Mesendoderm (in vitro differentiated cells): ENCODE measurements around the gene AHRR.
"Not testable (repeated sequence)": the region's sequence is repeated elsewhere in the genome, so short reads cannot be mapped to it uniquely, and the experiment has no call there.

Source experiments
- DNase-seq: peaks from one replicate; pipeline ENCODE4 v3.0.0; 2013
- H2AK5ac ChIP-seq: 2 replicates; pipeline ENCODE4 v1.6.1; 2013; ENCODE audit warnings: low read length, inconsistent platforms
- H2BK120ac ChIP-seq: 2 replicates; pipeline ENCODE4 v1.6.1; 2013; ENCODE audit warnings: low read depth, mild to moderate bottlenecking, low read length, moderate library complexity, mixed read lengths
- H2BK15ac ChIP-seq: replicated peaks from 2 replicates; pipeline ENCODE4 v1.6.1; 2013; ENCODE audit warnings: low read depth, mild to moderate bottlenecking, moderate library complexity
- H2BK5ac ChIP-seq: 2 replicates; pipeline ENCODE4 v1.6.1; 2013; ENCODE audit warnings: low read length, inconsistent platforms
- H3K18ac ChIP-seq: 2 replicates; pipeline ENCODE4 v1.6.1; 2013; ENCODE audit warnings: mild to moderate bottlenecking, low read length, mixed read lengths
- H3K23ac ChIP-seq: one replicate; pipeline ENCODE4 v1.6.1; 2013; ENCODE audit warnings: low read length
- H3K27ac ChIP-seq: 2 replicates; pipeline ENCODE4 v1.5.1; 2013; ENCODE audit warnings: low read depth, mild to moderate bottlenecking, inconsistent platforms, low read length, moderate library complexity
- H3K27me3 ChIP-seq: 2 replicates; pipeline ENCODE4 v1.6.1; 2013; ENCODE audit warnings: low read length, control low read depth, mild to moderate bottlenecking, inconsistent platforms; ENCODE audit not compliant: insufficient read depth, poor library complexity
- H3K36me3 ChIP-seq: 2 replicates; pipeline ENCODE4 v1.6.1; 2013; ENCODE audit warnings: low read length, inconsistent platforms; ENCODE audit not compliant: control insufficient read depth, insufficient read depth
- H3K4ac ChIP-seq: one replicate; pipeline ENCODE4 v1.6.1; 2013; ENCODE audit warnings: low read depth, mild to moderate bottlenecking, low read length, moderate library complexity
- H3K4me1 ChIP-seq: 2 replicates; pipeline ENCODE4 v1.6.1; 2013; ENCODE audit warnings: low read depth, low read length, inconsistent platforms; ENCODE audit not compliant: control insufficient read depth
- H3K4me2 ChIP-seq: 2 replicates; pipeline ENCODE4 v1.6.1; 2013; ENCODE audit warnings: low read length
- H3K4me3 ChIP-seq: 2 replicates; pipeline ENCODE4 v1.5.1; 2013; ENCODE audit warnings: mild to moderate bottlenecking, low read length
- H3K56ac ChIP-seq: one replicate; pipeline ENCODE4 v1.6.1; 2013; ENCODE audit warnings: low read length
- H3K79me1 ChIP-seq: 2 replicates; pipeline ENCODE4 v1.6.1; 2013; ENCODE audit warnings: low read length, inconsistent platforms
- H3K79me2 ChIP-seq: 2 replicates; pipeline ENCODE4 v1.6.1; 2013; ENCODE audit warnings: mild to moderate bottlenecking, low read length; ENCODE audit not compliant: control insufficient read depth, insufficient read depth
- H3K9ac ChIP-seq: 2 replicates; pipeline ENCODE4 v1.6.1; 2013; ENCODE audit warnings: low read length, inconsistent platforms
- H4K5ac ChIP-seq: one replicate; pipeline ENCODE4 v1.6.1; 2013; ENCODE audit warnings: low read length
- H4K8ac ChIP-seq: one replicate; pipeline ENCODE4 v1.6.1; 2013; ENCODE audit warnings: low read depth, mild to moderate bottlenecking, control low read depth, low read length, moderate library complexity
- WGBS: extraction: QIAGEN DNeasy Blood & Tissue Kit; methylation state at CpG from one replicate; pipeline ENCODE4 v1.1.7; 2013; ENCODE audit warnings: low lambda C conversion rate, missing lambda C conversion rate; ENCODE audit not compliant: insufficient coverage; ENCODE audit errors: extremely low coverage; 5-methylcytosine and 5-hydroxymethylcytosine counted together

AHRR gene

DNA sequence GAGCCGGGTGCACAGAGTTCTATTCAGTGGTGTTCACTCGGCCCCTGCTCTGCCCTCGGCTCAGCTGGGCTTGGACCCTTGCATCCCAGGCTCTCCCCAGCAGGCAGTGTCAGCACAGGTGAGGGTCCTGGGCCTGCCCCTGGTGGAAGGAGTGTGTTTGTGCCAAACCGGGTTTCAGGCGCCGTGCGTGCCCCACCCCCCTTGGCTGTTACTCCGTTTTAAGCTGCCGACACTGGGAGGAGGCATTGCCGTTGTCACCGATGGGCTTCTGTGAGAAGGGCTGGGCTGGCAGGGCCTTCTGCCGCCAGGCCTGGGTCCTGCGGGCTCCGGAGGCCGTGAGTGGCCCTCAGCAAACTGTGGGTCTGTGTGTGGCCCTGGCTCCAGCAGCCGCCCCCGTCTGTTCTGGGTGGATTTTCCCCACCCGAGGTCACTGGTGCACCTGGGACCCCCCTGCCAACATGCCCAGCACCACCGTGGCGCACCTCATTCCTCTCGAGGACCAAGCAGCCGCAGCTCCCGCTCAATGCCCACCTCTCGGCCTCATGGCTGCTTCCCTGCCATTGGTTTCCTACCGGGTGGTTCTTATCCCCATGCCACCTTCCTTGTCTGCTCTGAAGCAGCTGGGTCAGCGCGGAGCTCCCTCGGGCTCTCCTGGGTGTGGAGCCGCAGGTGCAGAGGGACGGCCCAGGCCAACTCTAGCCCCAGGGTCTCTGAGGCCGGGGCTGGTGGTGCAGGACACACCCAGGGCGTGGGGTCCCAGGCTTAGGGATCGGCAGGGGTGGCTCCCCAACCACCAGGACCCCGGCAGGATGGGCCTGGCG lies 77.2 kb downstream of the AHRR start:
- H3K9ac ChIP-seq = no peak overlapping the region
- H3K23ac ChIP-seq = no peak overlapping the region
- DNase-seq = peak; percentile 23
- H3K27ac ChIP-seq = no peak overlapping the region
- H3K36me3 ChIP-seq = no peaks in the 10 kb centered on the region
- H3K18ac ChIP-seq = no peak overlapping the region
- H2BK15ac ChIP-seq = no peak overlapping the region
- H3K4me2 ChIP-seq = no peak overlapping the region
- no peaks in the 10 kb centered on the region for H3K79me2 ChIP-seq
- H4K5ac ChIP-seq = no peak overlapping the region
- no peak overlapping the region for H2BK120ac ChIP-seq
- no peak overlapping the region for H3K4ac ChIP-seq
- H2BK5ac ChIP-seq = no peak overlapping the region
- WGBS = no CpG with 5 or more reads among the region's 35 CpGs
- H2AK5ac ChIP-seq = no peak overlapping the region
- no peaks in the 10 kb centered on the region for H3K4me1 ChIP-seq
- H3K56ac ChIP-seq = no peak overlapping the region
- no peak overlapping the region for H3K4me3 ChIP-seq
- H3K27me3 ChIP-seq = no peaks in the 10 kb centered on the region
- no peak overlapping the region for H4K8ac ChIP-seq
- H3K79me1 ChIP-seq = no peaks in the 10 kb centered on the region

DNA sequence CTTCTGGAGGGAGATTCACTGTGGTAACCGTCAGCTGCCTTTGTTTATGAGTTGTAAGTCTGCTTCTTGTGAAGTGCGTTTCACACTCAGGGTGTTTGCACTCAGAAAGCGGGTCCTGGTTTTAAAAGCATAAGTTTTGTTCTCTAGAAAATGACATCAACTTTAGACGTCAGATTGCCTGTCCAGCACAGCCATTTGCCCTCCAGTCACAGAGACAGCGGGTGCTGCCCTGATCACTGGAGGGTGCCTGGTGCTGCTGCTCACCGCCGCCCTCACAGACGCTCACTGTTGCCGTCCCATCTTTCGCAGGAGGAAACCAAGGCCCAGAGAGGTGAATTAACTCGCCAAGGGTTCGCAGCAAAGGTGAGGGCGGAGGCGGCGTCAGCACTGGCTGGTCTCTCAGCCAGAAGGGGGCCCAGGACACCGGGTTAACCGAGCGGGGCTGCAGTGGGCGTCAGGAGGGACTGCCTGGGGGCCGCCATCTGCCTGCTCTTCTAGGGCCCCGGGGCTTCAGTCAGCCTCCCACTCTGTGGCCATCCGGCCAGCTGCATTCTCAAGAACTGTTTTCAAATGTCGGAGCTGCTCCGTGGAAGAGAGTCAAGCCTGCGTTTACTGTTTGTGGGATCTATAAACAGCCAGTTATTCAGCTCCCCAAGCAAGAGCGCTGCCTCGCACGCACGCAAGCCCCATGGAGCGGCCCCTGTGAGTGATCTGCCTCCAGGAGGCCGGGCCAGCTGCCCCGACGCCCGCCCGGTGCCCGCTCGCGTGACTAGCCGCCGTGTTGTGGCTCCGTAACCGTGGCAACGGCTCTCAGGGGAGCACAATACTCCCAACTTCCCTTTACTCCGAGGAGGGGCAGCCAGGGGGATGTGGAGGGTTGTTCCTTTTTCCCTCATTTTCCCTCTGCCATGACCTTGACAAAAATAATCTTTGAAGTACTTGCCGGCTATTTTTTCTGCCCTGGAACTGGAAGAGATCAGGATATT lies 78.1 kb downstream of the AHRR start:
- Histone ChIP-seq H3K27me3 (no peaks in the 10 kb centered on the region), H2AK5ac (no peak overlapping the region), H3K27ac (no peak overlapping the region), H3K79me1 (no peaks in the 10 kb centered on the region), H4K8ac (no peak overlapping the region), H2BK15ac (no peak overlapping the region), H3K4me2 (peak overlapping the region; percentile 32), H2BK120ac (no peak overlapping the region), H3K4me1 (no peaks in the 10 kb centered on the region), H4K5ac (no peak overlapping the region), H2BK5ac (no peak overlapping the region), H3K23ac (no peak overlapping the region), H3K4me3 (no peak overlapping the region), H3K79me2 (no peaks in the 10 kb centered on the region), H3K56ac (peak overlapping the region; percentile 5), H3K4ac (no peak overlapping the region), H3K18ac (no peak overlapping the region), H3K36me3 (no peaks in the 10 kb centered on the region), H3K9ac (peak overlapping the region; percentile 29)
- peak; percentile 88 for DNase-seq
- no CpG with 5 or more reads among the region's 45 CpGs for WGBS

- H3K9ac ChIP-seq = no peak overlapping the region
- no peak overlapping the region for H3K27ac ChIP-seq
- no peak overlapping the region for H4K5ac ChIP-seq
- no peak overlapping the region for H2BK5ac ChIP-seq
- no CpG with 5 or more reads among the region's 26 CpGs for WGBS
- H4K8ac ChIP-seq = no peak overlapping the region
- no peak overlapping the region for H3K23ac ChIP-seq
- H3K4me3 ChIP-seq = no peak overlapping the region
- H3K79me1 ChIP-seq = no peaks in the 10 kb centered on the region
- no peak overlapping the region for H2BK15ac ChIP-seq
- H2BK120ac ChIP-seq = no peak overlapping the region
- no peaks in the 10 kb centered on the region for H3K4me1 ChIP-seq
- no peaks in the 10 kb centered on the region for H3K27me3 ChIP-seq
- H3K18ac ChIP-seq = no peak overlapping the region
- no peak overlapping the region for H3K4me2 ChIP-seq
- DNase-seq = no peak
- H3K56ac ChIP-seq = no peak overlapping the region
- H3K79me2 ChIP-seq = no peaks in the 10 kb centered on the region
- H2AK5ac ChIP-seq = no peak overlapping the region
- H3K4ac ChIP-seq = no peak overlapping the region
- H3K36me3 ChIP-seq = no peaks in the 10 kb centered on the region
These were observed 79.0 kb downstream of the AHRR start for GRCh38 chr5:400282-401145.

GRCh38 chr5:401146-402034 lies 79.9 kb downstream of the AHRR start:
- Histone ChIP-seq H3K56ac (no peak overlapping the region), H3K9ac (no peak overlapping the region), H3K4me3 (no peak overlapping the region), H3K18ac (no peak overlapping the region), H2BK5ac (no peak overlapping the region), H3K4ac (no peak overlapping the region), H3K27ac (no peak overlapping the region), H2BK120ac (no peak overlapping the region), H3K79me1 (no peaks in the 10 kb centered on the region), H3K4me2 (no peak overlapping the region), H2AK5ac (no peak overlapping the region), H3K27me3 (no peaks in the 10 kb centered on the region), H3K4me1 (no peaks in the 10 kb centered on the region), H3K36me3 (no peaks in the 10 kb centered on the region), H4K8ac (no peak overlapping the region), H3K79me2 (no peaks in the 10 kb centered on the region), H2BK15ac (no peak overlapping the region), H4K5ac (no peak overlapping the region), H3K23ac (no peak overlapping the region)
- WGBS = no CpG with 5 or more reads among the region's 24 CpGs
- no peak for DNase-seq

- not testable (repeated sequence) for H3K4me1 ChIP-seq, H2BK15ac ChIP-seq, H3K36me3 ChIP-seq, H2BK120ac ChIP-seq, H3K4me3 ChIP-seq, DNase-seq, H3K79me1 ChIP-seq, H3K23ac ChIP-seq, H3K4ac ChIP-seq, H3K56ac ChIP-seq, H4K5ac ChIP-seq, H4K8ac ChIP-seq, H3K18ac ChIP-seq, H3K27ac ChIP-seq, H3K79me2 ChIP-seq, H2BK5ac ChIP-seq, H3K9ac ChIP-seq, H2AK5ac ChIP-seq, H3K27me3 ChIP-seq, H3K4me2 ChIP-seq
- WGBS = no CpG with 5 or more reads among the region's 17 CpGs
These were observed 80.7 kb downstream of the AHRR start for GRCh38 chr5:402219-402614.
